CD4-positive, alpha-beta T cell treated with Interleukin-10 for 1 hour (primary cell): Measurements from ENCODE around the gene FAM234B.
A peak's percentile ranks its signal among the peaks of the same experiment; 100 is the strongest.

Source experiments
- DNase-seq: peaks from one replicate; pipeline ENCODE4 v3.0.0-alpha.2; 2020

Gene FAM234B, protein sequence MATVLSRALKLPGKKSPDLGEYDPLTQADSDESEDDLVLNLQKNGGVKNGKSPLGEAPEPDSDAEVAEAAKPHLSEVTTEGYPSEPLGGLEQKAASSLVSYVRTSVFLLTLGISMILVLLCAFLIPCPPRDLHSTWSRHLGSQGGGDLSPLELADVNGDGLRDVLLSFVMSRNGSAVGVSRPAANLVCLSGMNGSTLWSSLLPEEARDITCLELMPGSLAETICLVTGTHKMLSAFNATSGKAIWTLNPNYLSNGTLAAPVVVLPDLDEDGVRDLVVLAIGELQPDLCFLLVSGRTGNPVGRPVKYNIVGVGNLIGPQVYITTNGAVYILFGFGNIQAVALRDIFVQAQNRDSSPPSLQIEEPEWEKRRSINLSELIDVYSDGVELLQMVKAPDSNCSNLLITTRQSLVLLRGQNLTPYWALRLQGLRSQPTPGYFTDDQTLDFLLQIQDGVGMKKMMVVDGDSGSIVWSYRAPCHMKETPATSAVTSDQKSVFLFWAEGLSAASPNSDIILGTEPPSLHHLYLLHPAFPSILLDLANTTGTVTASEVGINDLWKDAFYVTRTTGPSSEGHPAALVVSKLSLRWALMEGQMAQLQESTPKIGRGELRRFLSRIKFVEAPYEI

DNA sequence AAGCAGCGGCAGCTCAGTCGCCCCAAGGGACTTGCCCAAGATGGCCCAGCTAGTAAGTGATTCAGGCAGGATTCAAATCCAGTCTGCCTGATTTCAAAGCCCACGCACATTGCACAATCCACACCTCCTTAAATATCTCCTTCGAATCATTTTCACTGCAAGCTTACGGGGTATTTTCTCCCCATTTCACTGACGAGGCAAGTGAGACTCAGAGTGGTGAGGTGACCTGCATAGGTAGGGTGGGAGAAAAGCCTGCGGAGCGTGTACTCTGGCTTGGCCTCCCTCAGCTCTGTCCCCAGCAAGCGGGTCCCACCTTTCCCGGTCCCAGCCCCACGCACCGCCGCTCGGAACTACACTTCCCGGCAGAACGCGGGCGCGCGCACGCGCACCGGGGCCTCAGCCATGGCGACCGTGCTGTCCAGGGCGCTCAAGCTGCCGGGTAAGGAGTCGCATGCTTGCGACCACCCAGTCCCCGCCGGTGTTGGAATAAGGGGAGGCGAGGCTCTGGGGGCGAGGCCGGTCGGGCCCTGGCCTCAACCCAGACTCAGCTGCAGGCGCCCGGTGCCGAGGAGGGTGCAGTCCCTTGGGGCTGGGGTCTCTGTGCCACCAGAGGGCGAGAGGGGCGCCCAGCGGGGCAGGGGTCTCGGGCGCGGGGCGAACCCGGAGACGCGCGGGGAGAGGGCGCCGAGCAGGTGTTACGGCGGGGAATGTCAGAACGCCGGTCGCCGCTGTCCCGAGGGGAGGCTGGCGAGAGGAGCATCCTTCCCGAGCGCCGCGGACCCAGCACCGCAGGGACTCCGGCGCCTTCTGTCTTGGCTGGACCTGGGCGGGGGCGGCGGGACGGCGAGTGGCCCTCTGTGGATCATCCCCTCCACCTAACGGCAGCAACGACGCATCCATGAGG lies at the start of gene FAM234B:
FAM234B (plus strand) TSS at position 380 of the 904 bp plus-strand sequence; CDS start at position 403, 23 bp downstream.
- DNase-seq = peak; percentile 73

DNA sequence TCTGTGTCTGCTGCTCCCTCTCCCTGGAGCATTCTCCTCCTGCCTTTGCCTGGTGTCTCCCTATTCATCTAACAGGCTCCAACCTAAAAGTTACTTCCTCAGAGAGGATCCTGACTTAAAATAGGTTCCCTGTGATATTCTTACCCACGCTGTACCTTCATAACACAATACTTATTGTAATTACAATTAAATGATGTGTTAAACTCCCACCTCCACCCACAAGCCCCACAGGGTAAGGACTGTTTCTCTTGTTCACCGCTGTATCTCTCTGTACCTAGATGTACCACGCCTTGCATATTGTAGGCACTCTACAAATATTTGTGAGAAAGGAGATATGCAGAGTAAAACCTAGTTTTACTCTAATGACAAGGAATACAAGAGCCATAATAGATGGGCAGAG lies 49.1 kb upstream of the FAM234B start:
- DNase-seq = no peak

DNA sequence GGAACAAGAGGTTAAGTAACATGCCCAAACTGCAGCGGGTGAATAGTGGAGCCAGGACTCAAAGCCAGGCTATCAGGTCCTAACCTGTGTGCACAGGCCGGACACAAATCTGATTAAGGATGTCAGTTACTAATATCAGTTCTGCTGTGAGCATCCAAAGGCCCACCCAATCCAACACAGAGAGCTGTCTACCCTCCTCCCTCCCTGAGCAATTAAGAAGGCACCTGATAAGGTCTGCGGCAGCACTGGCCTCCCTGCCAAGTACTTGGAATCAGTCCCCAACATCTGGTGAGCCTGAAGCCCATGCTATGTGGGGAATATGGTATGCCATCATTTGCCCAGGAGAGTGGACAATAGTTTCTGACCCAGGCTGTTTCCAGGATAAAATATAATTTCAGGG lies 48.0 kb upstream of the FAM234B start:
- no peak for DNase-seq

DNA sequence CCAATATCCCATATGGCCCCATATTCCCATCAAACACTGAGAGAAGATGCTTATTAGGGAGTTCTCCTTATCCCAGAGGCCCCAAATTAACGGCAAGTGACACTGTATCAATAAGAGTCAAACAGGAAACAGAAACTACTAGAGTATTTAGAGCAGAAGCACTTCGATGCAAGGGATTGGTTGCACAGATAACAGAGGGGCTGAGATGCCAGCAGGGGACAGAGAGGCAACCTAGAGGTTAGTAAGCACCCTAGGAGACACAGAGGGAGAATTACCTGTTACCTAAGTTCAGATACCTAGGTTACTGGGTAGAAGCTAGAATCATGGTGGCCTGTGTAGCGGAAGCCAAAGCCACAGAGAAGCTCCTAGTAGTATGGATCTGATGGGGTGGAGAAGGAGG lies 47.0 kb upstream of the FAM234B start:
- no peak for DNase-seq

DNA sequence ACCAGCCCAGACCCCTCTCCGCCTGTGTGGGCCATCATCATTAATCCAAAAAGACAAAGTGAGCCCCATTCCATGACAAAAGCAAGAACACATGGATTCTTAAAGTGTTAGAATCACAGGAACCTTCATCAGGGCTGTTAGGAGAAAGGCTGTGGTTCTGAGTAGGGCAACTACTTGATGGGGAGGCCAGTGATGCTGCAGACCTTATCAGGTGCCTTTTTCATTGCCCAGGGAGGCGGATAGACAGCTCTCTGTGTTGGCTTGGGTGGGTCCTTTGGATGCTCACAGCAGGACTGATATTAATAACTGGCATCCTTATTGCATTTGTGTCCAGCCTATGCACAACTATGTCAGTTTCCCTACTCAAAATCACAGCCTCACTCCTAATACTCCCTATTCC lies 46.4 kb upstream of the FAM234B start:
- no peak for DNase-seq

DNA sequence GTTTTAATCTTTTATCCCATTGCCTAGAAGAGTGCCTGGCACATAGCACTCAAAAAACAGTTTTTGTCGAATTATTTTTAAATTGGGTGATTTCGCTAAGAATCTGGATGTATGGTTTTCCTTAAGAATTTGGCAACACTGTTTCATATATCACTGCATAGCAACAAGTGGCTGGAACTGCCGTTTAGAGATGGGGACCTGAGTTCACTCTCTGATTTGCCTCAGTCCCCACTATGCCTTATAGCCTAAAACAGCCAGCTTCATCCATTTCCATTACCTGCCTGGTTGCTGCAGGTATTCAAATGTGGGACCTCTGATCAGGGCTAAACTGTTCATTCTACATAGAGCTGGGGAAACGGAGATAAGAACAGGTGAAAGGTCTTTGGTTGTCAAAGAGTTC lies 45.9 kb upstream of the FAM234B start:
- no peak for DNase-seq

DNA sequence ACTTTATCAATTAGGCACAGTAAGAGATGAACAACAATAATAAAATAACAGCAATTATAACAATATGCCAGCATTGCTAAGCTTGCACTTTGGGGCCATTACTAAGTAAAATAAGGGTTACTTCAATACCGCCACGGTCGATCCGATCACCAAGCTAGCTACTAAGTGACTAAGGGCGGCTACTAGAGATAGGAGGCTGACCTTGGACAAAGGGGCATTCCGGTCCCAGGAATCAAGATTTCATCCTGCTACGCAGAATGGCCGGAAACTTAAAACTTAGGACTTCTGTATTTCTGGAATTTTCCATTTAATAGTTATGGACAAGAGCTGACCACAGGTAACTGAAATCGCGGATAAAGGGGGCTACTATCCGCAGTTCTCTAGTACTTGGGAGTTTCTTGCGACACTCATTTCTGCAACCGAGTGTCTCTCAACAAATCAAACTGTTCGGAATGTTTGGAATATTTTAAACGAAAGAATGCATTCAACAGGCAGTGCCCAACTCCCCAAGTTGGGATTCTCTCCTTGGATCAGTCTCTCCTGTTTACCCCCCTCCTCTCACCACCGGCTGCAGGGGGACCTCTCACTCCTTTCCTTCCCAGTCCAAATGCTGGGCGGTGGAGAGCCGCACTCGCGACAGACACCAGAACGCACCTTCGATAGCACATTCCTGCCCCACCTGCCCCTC lies 44.8 kb upstream of the FAM234B start:
- DNase-seq = no peak

DNA sequence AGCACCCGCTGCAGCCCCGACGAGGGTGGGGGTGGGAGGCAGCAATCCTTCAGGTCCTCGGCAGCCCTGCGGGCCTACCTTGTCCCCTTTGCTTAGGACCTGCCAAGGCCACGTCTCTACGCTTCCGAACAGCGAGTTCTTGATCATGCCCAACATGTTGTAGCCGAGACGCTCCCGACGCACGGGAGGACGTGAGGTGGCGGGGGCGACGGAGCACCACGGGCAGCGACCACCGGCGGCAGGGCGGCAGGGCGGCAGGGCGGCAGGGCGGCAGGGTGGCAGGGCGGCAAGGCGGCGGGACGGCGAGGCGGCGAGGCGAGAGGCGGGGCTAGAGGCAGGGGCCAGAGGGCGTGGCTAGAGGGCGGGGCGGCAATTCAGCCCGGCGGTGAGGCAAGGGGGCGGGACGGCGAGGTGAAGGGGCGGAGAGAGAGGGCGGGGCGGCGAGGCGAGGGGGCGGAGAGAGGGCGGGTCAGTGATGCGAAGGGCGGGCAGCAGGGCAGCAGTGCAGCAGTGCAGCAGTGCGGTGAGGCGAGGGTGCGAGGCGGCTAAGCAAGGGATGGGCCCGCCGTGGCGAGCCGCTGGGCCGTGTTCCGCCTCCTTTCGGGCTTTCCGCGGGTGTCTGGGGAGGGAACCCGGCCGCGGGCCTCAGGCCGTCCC lies 44.1 kb upstream of the FAM234B start, which contains the start of gene HEBP1:
HEBP1 (minus strand) TSS at position 307 of the 657 bp plus-strand sequence; CDS start at position 156, 151 bp downstream.
- DNase-seq = peak; percentile 96

DNA sequence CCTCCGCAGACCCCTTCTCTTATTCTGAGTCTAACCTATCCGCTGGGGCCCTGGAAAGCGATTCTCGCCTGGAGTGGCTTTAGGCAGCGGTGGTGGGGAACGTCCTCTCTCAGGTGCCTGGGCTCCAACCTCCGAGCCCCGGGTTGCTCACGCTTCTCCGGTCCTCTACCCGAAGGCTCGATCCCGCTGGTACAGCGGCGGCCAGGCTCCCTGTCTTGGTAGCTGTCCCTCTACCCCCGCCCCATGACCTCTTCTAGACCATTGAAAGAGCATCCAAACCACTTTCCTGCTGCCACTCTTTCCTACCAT lies 43.6 kb upstream of the FAM234B start:
- no peak for DNase-seq

DNA sequence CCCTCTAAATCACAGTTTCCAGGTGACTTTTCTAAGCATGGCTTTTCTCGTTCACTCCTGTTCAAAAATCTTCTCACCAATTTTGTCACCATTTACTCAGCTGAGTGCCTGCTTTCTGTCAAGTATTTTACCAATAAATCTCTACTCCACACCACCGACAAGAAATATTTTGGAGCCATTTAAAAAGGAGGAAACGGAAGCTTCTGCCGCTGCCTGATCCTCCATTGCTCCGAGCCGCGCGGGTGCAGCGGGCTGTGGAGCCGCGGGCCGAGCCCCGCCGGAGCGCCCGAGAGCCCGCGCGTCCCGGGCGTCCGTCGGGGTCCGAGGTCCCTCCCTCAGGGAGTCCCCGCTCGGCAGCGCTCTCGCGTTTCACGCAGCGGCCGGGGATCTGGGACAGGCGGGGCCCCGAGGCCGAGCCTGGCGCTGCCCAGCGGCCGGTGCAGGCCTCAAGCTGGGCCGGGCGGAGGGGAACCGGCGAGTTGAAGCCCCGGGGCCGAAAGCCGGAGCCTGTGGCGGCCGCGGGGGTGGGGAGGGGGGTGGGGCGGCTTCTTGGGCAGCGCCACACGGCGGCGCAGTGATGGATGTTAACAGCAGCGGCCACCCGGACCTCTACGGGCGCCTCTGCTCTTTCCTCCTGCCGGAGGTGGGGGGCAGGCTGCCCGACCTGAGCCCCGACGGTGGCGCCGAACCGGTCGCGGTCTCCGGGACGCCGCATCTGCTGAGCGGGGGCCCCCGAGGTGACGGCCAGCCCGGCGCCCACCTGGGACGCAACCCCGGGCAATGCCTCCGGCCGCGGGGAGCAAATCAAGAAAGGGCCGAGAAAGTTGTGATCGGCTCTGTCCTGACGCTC lies 43.0 kb upstream of the FAM234B start:
- peak; percentile 44 for DNase-seq

DNA sequence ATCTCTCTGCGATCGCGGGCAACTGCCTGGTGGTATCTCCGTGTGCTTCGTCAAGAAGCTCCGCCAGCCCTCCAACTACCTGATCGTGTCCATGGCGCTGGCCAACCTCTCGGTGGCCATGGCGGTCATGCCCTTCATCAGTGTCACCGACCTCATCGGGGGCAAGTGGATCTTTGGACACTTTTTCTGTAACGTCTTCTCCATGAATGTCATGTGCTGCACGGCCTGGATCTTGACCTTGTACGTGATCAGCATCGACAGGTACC lies 42.5 kb upstream of the FAM234B start:
- no peak for DNase-seq

DNA sequence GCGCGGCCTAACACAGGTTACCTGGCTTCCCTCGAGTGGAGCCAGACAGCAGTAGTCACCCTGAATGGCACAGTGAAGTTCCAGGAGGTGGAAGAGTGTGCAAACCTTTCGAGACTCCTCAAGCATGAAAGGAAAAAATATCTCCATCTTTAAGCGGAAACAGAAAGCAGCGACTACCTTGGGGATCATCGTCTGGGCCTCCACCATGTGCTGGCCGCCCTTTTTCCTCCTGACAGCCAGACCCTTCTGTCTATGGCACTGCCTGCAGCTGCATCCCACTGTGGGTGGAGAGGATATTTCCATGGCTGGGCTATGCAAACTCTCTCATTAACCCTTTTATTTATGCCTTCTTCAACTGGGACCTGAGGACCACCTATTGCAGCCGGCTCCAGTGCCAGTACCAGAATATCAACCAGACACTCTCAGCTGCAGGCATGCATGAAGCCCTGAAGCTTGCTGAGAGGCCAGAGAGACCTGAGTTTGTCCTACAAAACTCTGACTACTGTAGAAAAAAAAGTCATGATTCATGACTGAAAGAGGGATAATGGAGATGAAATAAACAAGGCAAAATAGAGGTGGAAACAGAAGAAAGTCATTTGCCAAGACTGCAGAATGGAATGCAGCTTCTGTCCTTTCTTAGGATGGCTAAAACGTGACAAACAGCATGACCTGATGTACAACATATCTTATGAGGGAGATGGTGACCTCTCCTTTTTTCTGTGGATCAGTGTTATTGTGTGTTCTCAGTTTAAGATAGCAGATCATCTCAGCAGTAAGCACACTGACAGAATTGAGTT lies 41.7 kb upstream of the FAM234B start:
- no peak for DNase-seq

DNA sequence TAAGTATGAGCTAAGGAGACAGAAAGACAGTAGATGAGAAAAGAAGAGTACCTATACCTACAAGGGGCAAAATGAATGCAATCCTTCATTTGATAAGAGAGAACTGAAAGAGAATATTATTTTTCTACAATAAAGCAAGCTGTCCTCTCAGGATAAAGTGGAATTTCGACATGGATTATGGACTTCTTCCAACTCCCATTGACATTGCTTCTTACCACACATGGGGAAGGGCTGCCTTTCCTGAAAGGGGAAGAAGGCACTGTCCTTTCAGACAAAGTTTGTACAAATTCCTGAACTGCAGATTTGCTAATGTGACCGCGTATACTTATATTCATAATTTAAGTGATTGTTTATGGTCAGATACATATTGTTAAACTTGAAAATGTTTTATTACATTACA lies 39.8 kb upstream of the FAM234B start:
- DNase-seq = no peak

DNA sequence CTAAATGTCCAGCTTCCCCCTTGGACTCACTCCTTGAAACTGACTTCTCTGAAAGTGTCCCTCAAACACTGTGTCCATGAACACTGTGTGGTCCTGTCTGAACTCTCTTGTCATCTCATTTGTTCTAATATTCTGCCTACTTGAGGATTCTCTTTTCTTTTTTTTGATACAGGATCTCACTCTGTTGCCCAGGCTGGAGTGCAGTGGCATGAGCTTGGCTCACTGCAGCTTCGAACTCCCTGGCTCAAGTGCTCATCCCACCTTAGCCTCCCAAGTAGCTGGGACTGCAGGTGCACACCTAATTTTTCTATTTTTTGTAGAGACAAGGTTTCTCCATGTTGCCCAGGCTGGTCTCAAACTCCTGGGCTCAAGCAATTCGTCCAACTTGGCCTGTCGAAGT lies 39.2 kb upstream of the FAM234B start:
- DNase-seq = no peak

DNA sequence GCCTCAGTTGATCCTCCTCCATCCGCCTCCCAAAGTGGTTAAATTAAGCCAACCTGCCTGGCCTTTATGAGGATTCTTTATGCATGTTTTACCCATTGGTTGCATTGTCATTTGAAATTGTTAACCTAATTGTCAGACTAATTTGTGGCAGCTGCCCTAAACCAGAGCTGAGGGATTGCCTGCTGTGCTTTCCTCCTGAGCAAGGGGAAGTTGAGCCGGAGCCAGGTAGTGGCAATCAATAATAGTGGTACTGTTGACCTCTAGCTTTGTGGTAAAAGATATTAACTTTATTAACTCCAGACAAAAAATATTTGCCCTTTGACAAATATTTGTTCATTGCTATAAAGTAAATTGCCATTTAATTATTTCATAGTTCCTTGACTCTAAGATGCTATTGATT lies 38.5 kb upstream of the FAM234B start:
- DNase-seq = no peak

DNA sequence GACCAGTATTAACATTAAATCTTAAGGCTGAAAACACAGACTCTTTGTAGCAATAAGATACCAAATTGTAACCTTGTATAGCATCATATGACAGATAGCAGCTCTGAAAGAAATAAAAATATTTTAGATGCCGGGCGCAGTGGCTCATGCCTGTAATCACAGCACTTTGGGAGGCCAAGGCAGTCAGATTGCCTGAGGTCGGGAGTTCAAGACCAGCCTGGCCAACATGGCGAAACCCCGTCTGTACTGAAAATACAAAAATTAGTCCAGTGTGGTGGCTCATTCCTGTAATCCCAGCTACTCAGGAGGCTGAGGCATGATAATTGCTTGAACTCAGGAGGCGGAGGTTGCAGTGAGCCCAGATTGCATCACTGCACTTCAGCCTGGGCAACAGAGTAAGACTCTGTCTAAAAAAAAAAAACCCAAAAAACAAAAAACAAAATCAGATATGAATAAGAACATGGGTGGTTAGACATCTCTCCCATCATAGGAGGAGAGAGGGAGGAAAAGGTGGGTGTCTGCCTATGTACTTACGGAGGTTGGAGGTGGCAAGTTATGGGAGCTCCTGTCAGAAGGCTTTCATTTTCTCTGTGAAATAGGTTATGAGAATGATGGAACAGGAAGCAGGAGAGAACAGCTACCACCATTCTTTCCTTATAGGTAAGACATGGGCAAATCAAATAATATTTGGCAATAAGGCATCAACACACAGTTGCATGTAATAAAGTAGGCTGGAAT lies 36.5 kb upstream of the FAM234B start:
- no peak for DNase-seq

DNA sequence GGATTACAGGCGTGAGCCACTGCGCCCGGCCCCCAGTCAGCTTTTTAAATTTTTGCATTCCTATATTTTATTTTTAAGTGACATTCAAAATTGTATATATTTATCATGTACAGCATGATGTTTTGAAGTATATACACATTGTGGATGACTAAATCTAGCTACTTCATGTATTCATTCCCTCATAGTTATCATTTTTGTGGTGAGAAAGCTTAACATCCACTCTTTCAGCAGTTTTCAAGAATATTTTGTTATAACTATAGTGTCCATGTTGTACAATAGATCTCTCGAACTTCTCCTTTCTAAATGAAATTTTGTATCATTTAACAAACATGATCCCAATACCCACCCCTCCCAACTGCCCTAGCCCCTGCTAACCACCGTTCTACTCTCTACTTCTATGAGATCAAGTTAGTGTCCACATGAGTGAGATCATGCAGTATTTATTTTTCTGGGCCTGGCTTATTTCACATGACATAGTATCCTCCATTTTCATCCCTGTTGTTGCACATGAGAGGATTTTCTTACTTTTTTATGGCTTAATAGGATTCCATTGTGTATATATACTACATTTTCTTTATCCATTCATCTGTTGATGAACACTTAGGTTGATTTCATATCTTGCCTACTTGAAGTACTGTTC lies 35.3 kb upstream of the FAM234B start:
- no peak for DNase-seq

DNA sequence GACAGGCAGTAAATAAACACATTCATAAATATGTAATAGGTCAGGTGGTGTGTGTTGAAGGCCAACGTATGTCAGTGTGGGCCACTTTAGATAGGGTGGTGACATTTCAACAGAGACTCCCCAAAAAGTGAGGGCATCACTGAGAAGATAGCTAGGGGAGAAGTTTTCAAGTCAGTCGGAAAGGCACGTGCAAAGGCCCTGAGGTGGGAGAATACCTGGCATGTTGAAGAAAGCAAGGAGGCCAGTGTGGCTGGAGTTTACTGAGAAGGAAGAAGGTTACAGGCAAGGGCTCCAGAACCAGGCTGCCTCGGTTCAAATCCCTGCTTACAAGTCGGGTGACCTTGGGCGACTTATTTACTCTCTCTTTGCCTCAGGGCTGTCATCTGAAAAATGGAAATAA lies 33.1 kb upstream of the FAM234B start:
- no peak for DNase-seq

DNA sequence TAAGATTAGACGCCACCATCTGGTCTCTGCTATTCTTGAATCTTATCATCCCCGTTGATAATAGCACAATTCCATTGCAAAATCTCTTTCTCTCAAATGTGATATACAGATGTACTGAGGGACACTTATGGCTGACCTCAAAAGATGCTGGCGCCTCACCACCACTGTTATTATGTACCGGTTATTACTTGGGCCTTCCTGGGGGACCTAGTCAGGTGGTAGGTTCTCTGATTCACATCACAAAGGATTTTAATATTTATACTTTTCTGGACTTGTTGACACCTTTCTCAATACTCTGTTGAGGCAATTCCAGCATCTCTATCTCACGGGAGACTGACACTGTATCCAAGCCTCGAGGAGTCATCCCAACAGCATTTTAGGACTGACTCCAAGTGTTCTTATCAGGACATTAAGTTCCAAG lies 21.3 kb upstream of the FAM234B start:
- no peak for DNase-seq
